ENCODE measurements around the gene ATP1A2. TPM values are rescaled to one million over a fixed set of nuclear protein-coding genes. Genes with fewer than 3 reads are reported as not detected.

Gene ATP1A2
- total and polyA plus RNA-seq, 4 donors: 0.09 to 1.5 (median 0.29) TPM

DNA sequence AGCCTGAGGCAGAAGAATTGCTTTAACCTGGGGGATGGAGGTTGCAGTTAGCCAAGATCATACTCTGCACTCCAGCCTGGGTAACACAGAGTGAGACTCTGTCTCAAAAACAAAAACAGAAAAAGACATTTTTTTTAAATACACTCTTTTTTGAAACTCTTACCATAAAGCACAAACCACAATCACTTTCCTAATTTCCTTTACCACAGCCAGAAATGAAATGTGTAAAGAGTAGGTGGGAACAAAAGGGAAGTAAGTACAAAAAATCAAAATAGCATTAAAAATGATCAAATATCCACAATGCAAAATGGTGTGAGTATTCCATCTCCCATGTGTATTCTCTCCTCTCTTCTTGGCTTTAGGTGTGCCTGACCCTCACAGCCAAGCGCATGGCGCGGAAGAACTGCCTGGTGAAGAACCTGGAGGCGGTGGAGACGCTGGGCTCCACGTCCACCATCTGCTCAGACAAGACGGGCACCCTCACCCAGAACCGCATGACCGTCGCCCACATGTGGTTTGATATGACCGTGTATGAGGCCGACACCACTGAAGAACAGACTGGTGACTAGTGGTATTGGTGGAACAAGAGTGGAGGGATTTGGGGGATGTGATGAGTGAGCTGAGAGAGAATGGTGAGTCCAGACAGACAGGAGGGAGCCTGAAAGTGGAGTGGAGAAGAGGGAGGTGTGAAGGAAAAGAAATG, 50.8 kb downstream of the ATP1A2 start:
- H3K36me3 ChIP-seq (ENCODE audit: control insufficient read depth in 4 of 4, insufficient read depth in 3 of 4, low read depth in 1 of 4, low read length in 3 of 4): no peaks in the 10 kb centered on the region
- TF ChIP-seq NR2F2 (IDR thresholded peaks at IDR 0.05) (no peak), FOXA2 (IDR thresholded peaks at IDR 0.05) (no peak), FOXA1 (IDR thresholded peaks at IDR 0.05) (no peak), RAD21 (IDR thresholded peaks at IDR 0.05) (no peak), HNF4A (conservative IDR thresholded peaks at IDR 0.05) (no peak), TAF1 (conservative IDR thresholded peaks at IDR 0.05) (no peak), MAX (IDR thresholded peaks at IDR 0.05) (no peak), GABPA (IDR thresholded peaks at IDR 0.05 in 1 of 2, conservative IDR thresholded peaks at IDR 0.05 in 1 of 2) (no peak), RXRA (IDR thresholded peaks at IDR 0.05) (no peak), SP1 (IDR thresholded peaks at IDR 0.05) (no peak), HNF4G (IDR thresholded peaks at IDR 0.05) (no peak), JUND (IDR thresholded peaks at IDR 0.05) (no peak), EGR1 (IDR thresholded peaks at IDR 0.05; ENCODE audit: low read depth in 2 of 2) (no peak), REST (IDR thresholded peaks at IDR 0.05) (no peak)
- TF ChIP-seq, protein P1, sequence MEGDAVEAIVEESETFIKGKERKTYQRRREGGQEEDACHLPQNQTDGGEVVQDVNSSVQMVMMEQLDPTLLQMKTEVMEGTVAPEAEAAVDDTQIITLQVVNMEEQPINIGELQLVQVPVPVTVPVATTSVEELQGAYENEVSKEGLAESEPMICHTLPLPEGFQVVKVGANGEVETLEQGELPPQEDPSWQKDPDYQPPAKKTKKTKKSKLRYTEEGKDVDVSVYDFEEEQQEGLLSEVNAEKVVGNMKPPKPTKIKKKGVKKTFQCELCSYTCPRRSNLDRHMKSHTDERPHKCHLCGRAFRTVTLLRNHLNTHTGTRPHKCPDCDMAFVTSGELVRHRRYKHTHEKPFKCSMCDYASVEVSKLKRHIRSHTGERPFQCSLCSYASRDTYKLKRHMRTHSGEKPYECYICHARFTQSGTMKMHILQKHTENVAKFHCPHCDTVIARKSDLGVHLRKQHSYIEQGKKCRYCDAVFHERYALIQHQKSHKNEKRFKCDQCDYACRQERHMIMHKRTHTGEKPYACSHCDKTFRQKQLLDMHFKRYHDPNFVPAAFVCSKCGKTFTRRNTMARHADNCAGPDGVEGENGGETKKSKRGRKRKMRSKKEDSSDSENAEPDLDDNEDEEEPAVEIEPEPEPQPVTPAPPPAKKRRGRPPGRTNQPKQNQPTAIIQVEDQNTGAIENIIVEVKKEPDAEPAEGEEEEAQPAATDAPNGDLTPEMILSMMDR (IDR thresholded peaks at IDR 0.05; ENCODE audit: low read depth, low read length, missing input control): no peak
- TF ChIP-seq, protein P2, sequence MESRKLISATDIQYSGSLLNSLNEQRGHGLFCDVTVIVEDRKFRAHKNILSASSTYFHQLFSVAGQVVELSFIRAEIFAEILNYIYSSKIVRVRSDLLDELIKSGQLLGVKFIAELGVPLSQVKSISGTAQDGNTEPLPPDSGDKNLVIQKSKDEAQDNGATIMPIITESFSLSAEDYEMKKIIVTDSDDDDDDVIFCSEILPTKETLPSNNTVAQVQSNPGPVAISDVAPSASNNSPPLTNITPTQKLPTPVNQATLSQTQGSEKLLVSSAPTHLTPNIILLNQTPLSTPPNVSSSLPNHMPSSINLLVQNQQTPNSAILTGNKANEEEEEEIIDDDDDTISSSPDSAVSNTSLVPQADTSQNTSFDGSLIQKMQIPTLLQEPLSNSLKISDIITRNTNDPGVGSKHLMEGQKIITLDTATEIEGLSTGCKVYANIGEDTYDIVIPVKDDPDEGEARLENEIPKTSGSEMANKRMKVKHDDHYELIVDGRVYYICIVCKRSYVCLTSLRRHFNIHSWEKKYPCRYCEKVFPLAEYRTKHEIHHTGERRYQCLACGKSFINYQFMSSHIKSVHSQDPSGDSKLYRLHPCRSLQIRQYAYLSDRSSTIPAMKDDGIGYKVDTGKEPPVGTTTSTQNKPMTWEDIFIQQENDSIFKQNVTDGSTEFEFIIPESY (IDR thresholded peaks at IDR 0.05): no peak
- TF ChIP-seq, protein P3, sequence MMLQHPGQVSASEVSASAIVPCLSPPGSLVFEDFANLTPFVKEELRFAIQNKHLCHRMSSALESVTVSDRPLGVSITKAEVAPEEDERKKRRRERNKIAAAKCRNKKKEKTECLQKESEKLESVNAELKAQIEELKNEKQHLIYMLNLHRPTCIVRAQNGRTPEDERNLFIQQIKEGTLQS (IDR thresholded peaks at IDR 0.05): no peak
- no peaks in the 10 kb centered on the region for H3K9me3 ChIP-seq (ENCODE audit: control insufficient read depth in 4 of 4, low read length in 3 of 4)
- DNase-seq (ENCODE audit: low spot score): no peak
- 84% methylated on average over 12 of the region's 12 CpGs for WGBS
- no peak overlapping the region for H3K27ac ChIP-seq (ENCODE audit: low read depth in 1 of 2, low read length in 2 of 2)
- H3K4me1 ChIP-seq (ENCODE audit: control insufficient read depth in 4 of 4, insufficient read depth in 4 of 4, low read length in 3 of 4): no peaks in the 10 kb centered on the region
- H3K27me3 ChIP-seq (ENCODE audit: control insufficient read depth in 4 of 4, insufficient read depth in 4 of 4, low read length in 3 of 4): no peaks in the 10 kb centered on the region
- no peak overlapping the region for H3K9ac ChIP-seq (ENCODE audit: low read depth in 1 of 2, low read length in 2 of 2)
- no peak overlapping the region for H3K4me3 ChIP-seq (ENCODE audit: low read depth in 1 of 3, low read length in 3 of 3)
